AG08395 (cell line): ENCODE results near the gene RPGRIP1L.

Source experiments
- DNase-seq: peaks from one replicate; pipeline ENCODE4 v3.0.0; 2012; ENCODE audit warnings: mixed read lengths, low spot score

RPGRIP1L gene

GRCh38 chr16:53600616-53601015, 103.0 kb downstream of the RPGRIP1L start:
- DNase-seq, result no peak

- DNase-seq, result peak; percentile 51
These were observed 103.5 kb downstream of the RPGRIP1L start for GRCh38 chr16:53600126-53600525.

- DNase-seq, result no peak
These were observed 104.1 kb downstream of the RPGRIP1L start for GRCh38 chr16:53599548-53599947.

- no peak for DNase-seq
These were observed 105.0 kb downstream of the RPGRIP1L start for GRCh38 chr16:53598511-53599275.

GRCh38 chr16:53597776-53598175, 105.9 kb downstream of the RPGRIP1L start:
- no peak for DNase-seq

GRCh38 chr16:53588081-53588648, 115.5 kb downstream of the RPGRIP1L start:
- DNase-seq, result no peak

- no peak for DNase-seq
These were observed 120.3 kb downstream of the RPGRIP1L start for GRCh38 chr16:53583401-53583800.

- no peak for DNase-seq
These were observed 121.9 kb downstream of the RPGRIP1L start for GRCh38 chr16:53581784-53582183.

- no peak for DNase-seq
These were observed 123.4 kb downstream of the RPGRIP1L start for GRCh38 chr16:53580038-53580802.

- DNase-seq, result no peak
These were observed 126.8 kb downstream of the RPGRIP1L start for GRCh38 chr16:53576904-53577303.

- DNase-seq, result no peak
These were observed 127.4 kb downstream of the RPGRIP1L start for GRCh38 chr16:53576210-53576609.

GRCh38 chr16:53571763-53572162, 131.9 kb downstream of the RPGRIP1L start:
- DNase-seq, result no peak

- DNase-seq, result no peak
These were observed 137.0 kb downstream of the RPGRIP1L start for GRCh38 chr16:53566552-53567245.

- DNase-seq, result no peak
These were observed 138.3 kb downstream of the RPGRIP1L start for GRCh38 chr16:53565296-53565863.

GRCh38 chr16:53563426-53563825, 140.2 kb downstream of the RPGRIP1L start:
- DNase-seq, result no peak

GRCh38 chr16:53561101-53561888, 142.4 kb downstream of the RPGRIP1L start:
- DNase-seq, result no peak

- DNase-seq, result no peak
These were observed 144.2 kb downstream of the RPGRIP1L start for GRCh38 chr16:53559270-53559951.

GRCh38 chr16:53558710-53559109, 144.9 kb downstream of the RPGRIP1L start:
- DNase-seq, result no peak

- no peak for DNase-seq
These were observed 147.1 kb downstream of the RPGRIP1L start for GRCh38 chr16:53556521-53556920.

- DNase-seq, result peak; percentile 92
These were observed 153.5 kb downstream of the RPGRIP1L start for GRCh38 chr16:53549970-53550690.
